ENCODE results near the gene OFD1.

Gene OFD1

DNA sequence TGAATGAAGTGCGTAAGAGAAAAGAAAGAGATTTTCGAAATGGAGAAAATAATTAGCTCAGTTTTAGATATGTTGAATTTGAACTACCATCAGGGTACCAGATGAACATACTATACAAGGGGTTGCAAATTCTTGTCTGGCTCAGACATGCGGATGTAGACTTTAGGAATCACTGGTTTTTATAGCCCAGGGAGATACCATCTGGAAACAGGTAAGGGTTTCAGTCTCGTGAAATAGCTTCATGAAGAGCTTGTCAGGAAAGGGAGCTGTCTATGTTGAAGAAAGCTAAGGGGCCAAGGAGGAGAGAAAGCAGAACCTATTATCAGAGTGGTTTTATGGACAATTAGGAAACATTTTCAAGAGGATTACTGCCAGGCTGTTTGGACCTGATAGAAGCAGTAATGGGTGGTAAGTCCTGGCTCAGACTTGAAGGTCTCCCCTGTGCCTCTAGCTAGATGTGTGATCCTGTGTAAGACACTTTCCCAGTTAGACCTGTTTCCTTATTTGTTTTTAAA lies 38.9 kb upstream of the OFD1 start:
- peak overlapping the region in 1 of 2 donors; percentile 47 for H3K4me3 Mint-ChIP-seq
- H3K4me1 Mint-ChIP-seq = peaks cover 69% of the 10 kb centered on the region
- no peak for DNase-seq
- ATAC-seq = no peak
- H3K27ac Mint-ChIP-seq = no peak overlapping the region
- H3K9me3 Mint-ChIP-seq = no peaks in the 10 kb centered on the region
- no peaks in the 10 kb centered on the region for H3K27me3 Mint-ChIP-seq

DNA sequence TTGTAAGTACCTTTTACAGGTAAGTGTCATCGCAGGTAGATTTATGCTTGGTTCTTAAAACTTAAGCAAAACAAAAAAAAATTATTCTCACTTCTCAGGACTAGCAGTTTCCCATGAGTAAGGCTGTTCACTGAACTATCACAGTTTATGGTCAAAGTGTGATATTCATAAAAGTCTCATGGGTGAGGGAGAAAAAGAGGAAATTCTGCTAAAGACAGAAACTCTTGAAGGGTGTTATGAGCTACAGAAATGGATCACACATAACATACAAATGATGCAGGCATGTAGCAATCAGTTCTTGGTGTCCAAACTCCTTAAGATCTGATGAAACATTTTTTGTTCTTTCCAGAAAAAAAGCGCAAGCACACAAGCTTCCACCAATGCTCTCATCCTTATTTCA lies 37.1 kb upstream of the OFD1 start:
- peak overlapping the region in 1 of 2 donors; percentile 81 for H3K27ac Mint-ChIP-seq
- peaks cover 67% of the 10 kb centered on the region for H3K4me1 Mint-ChIP-seq
- no peaks in the 10 kb centered on the region for H3K9me3 Mint-ChIP-seq
- ATAC-seq (peak; percentile 53), DNase-seq (no peak)
- no peaks in the 10 kb centered on the region for H3K27me3 Mint-ChIP-seq
- peak overlapping the region in 1 of 2 donors; percentile 20 for H3K4me3 Mint-ChIP-seq

DNA sequence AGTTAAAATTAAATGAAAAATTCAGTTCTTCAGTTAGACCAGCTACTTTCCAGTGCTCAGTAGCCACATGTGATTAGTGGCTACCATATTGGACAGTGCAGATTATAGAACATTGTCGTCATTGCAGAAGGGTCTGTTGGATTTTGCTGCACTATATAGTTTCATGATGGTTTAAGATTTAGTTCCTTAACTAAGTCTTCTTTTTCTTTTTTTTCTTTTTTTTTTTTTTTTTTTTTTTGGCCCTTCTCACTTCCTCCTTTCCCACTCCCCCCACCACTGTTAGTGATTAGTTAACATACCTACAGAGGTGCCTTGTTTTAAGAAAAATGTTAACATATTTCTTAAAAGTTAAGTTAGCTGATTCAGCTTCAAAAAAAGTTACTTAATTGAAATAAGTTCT lies 36.6 kb upstream of the OFD1 start:
- H3K27ac Mint-ChIP-seq = no peak overlapping the region
- no peak for ATAC-seq
- no peaks in the 10 kb centered on the region for H3K27me3 Mint-ChIP-seq
- peaks cover 66% of the 10 kb centered on the region for H3K4me1 Mint-ChIP-seq
- H3K4me3 Mint-ChIP-seq = no peak overlapping the region
- H3K9me3 Mint-ChIP-seq = no peaks in the 10 kb centered on the region
- DNase-seq = no peak

GRCh38 chrX:13698432-13698831 lies 36.1 kb upstream of the OFD1 start:
- ATAC-seq (no peak), DNase-seq (no peak)
- H3K27me3 Mint-ChIP-seq = no peaks in the 10 kb centered on the region
- peaks cover 63% of the 10 kb centered on the region for H3K4me1 Mint-ChIP-seq
- H3K4me3 Mint-ChIP-seq = no peak overlapping the region
- no peak overlapping the region for H3K27ac Mint-ChIP-seq
- H3K9me3 Mint-ChIP-seq = no peaks in the 10 kb centered on the region

GRCh38 chrX:13699183-13699826 lies 35.2 kb upstream of the OFD1 start:
- DNase-seq = no peak
- no peak for ATAC-seq
- H3K27me3 Mint-ChIP-seq = no peaks in the 10 kb centered on the region
- H3K27ac Mint-ChIP-seq = no peak overlapping the region
- no peaks in the 10 kb centered on the region for H3K9me3 Mint-ChIP-seq
- H3K4me1 Mint-ChIP-seq = peaks cover 67% of the 10 kb centered on the region
- no peak overlapping the region for H3K4me3 Mint-ChIP-seq

GRCh38 chrX:13700380-13700779 lies 34.2 kb upstream of the OFD1 start:
- H3K9me3 Mint-ChIP-seq = no peaks in the 10 kb centered on the region
- H3K4me3 Mint-ChIP-seq = no peak overlapping the region
- peaks cover 61% of the 10 kb centered on the region for H3K4me1 Mint-ChIP-seq
- no peak overlapping the region for H3K27ac Mint-ChIP-seq
- no peak for DNase-seq
- ATAC-seq = no peak
- no peaks in the 10 kb centered on the region for H3K27me3 Mint-ChIP-seq

GRCh38 chrX:13702111-13702789 lies 32.3 kb upstream of the OFD1 start:
- Mint-ChIP-seq H3K9me3 (no peaks in the 10 kb centered on the region), H3K4me3 (no peak overlapping the region), H3K4me1 (peaks cover 51% of the 10 kb centered on the region), H3K27me3 (no peaks in the 10 kb centered on the region), H3K27ac (peak overlapping the region in 1 of 2 donors; percentile 74)
- ATAC-seq = no peak
- no peak for DNase-seq

- Mint-ChIP-seq H3K4me3 (no peak overlapping the region), H3K27me3 (no peaks in the 10 kb centered on the region), H3K27ac (no peak overlapping the region), H3K9me3 (no peaks in the 10 kb centered on the region), H3K4me1 (peaks cover 46% of the 10 kb centered on the region)
- DNase-seq = no peak
- ATAC-seq = no peak
These were observed 31.4 kb upstream of the OFD1 start for GRCh38 chrX:13703135-13703534.

DNA sequence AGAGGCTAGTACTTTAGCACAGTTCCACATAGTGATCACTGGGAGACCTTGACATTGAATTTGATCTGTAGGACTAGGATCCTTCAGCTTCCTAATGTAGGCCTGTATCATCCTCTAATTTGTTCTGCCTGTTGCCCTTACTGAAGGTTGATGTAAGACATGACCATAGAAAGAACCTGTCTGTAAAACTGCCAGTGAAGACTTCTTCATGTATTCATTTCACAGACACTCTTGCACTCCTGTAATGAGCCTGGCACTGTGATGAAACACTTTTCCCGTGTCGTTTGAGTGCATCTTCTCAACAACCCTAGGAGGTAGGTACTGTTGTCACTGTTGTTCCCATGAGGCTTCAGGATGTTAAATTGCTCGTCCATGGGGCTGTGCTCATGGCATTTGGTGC lies 31.0 kb upstream of the OFD1 start:
- no peaks in the 10 kb centered on the region for H3K9me3 Mint-ChIP-seq
- DNase-seq (no peak), ATAC-seq (no peak)
- no peaks in the 10 kb centered on the region for H3K27me3 Mint-ChIP-seq
- H3K27ac Mint-ChIP-seq = no peak overlapping the region
- no peak overlapping the region for H3K4me3 Mint-ChIP-seq
- H3K4me1 Mint-ChIP-seq = peaks cover 46% of the 10 kb centered on the region

- Mint-ChIP-seq H3K4me1 (peaks cover 21% of the 10 kb centered on the region), H3K27ac (no peak overlapping the region), H3K27me3 (no peaks in the 10 kb centered on the region), H3K4me3 (no peak overlapping the region), H3K9me3 (no peaks in the 10 kb centered on the region)
- no peak for ATAC-seq
- DNase-seq = no peak
These were observed 23.4 kb upstream of the OFD1 start for GRCh38 chrX:13711141-13711540.

GRCh38 chrX:13716455-13716854 lies 18.1 kb upstream of the OFD1 start:
- no peak overlapping the region for H3K4me3 Mint-ChIP-seq
- ATAC-seq = no peak
- no peak overlapping the region for H3K27ac Mint-ChIP-seq
- no peak for DNase-seq
- H3K9me3 Mint-ChIP-seq = no peaks in the 10 kb centered on the region
- H3K4me1 Mint-ChIP-seq = peaks cover 25% of the 10 kb centered on the region
- H3K27me3 Mint-ChIP-seq = no peaks in the 10 kb centered on the region

DNA sequence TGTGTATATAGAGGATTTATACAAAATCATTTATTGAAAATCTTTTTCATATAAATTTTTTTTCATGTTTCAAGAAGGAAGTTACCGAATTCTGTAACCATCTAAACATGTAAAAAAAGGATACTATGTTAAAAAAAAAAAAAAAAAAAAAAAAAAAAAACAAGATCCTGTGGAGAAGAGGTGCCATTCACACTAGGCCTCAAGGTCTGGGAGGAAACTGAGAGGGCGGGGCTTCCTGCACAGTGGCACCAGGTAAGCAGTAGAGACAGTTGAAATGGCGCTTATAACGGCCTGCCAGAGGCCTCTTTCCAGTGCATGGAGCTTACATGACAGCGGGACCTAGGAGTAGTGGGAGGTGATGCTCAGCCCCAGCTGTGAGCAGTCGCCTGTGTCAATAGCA lies 17.6 kb upstream of the OFD1 start:
- no peak for DNase-seq
- Mint-ChIP-seq H3K9me3 (no peaks in the 10 kb centered on the region), H3K27me3 (no peaks in the 10 kb centered on the region), H3K4me1 (peaks cover 21% of the 10 kb centered on the region), H3K4me3 (no peak overlapping the region), H3K27ac (peak overlapping the region in 1 of 2 donors; percentile 74)
- ATAC-seq = no peak

DNA sequence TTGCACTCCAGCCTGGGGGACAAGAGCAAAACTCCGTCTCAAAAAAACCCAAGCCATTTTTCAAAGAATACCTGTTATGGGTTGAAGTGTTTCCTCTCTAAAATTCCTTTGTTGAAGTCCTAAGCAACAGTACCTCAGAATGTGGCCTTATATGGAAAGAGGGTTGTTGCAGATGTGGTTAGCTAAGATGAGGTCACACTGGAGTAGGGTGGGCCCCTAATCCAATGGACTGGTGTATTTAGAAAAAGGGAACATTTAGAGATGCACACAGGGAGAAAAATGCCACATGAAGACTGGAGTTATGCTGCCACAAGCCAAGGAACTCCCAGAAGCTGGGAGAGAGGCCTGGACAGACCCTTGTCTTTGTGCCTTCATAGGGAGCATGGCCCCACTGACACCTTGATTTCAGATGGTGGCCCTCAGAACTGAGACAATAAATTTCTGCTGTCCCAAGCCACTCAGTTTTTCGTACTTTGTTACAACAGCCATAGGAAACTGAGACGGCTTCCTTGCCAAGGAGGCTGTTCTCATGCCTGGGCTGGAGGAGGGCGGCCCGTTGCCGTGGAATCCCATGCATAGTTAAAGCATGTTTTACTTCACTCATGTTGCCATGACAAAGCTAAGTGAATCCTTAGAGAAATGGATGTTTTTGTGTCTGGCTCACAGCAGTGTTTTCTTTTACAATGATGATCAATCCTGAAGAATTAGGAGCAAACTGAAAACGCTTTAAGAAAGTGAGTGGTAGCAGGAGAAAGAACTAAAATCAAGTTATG lies 16.7 kb upstream of the OFD1 start:
- DNase-seq = no peak
- Mint-ChIP-seq H3K4me3 (no peak overlapping the region), H3K9me3 (no peaks in the 10 kb centered on the region), H3K4me1 (peaks cover 19% of the 10 kb centered on the region), H3K27me3 (no peaks in the 10 kb centered on the region), H3K27ac (peak overlapping the region in 1 of 2 donors; percentile 74)
- ATAC-seq = no peak

DNA sequence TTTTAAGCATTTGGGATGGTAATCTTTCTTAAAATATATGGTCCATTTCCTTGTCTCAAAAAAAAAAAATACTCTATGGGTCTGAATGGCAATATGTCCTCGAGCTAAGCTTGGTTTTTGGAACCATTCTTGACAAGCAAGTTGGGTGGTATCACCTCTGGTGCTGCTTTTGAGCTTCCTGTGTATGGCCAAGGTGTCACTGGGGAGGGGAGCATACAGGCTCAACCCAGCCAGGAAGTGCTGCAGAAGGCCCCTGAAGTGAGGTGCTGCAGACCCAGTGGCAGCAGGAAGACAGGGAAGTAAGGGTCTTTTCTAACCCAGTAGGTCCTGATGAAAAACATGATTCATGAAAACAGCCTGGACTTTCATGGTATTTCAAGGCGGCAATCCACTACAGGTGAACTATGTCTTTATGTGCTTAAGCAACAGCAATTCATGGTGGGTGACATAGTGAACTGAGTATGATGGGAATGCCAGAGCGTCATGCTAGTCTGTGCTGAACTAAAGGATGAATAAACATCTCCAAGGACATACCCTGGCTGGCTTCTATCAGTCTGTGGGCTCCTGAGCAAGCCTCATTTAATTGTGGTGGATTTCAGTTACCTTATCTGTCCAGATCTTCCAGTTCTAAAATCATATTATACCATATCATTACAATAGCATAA lies 15.2 kb upstream of the OFD1 start:
- ATAC-seq = no peak
- Mint-ChIP-seq H3K4me1 (peaks cover 19% of the 10 kb centered on the region), H3K27me3 (no peaks in the 10 kb centered on the region), H3K4me3 (no peak overlapping the region), H3K9me3 (no peaks in the 10 kb centered on the region), H3K27ac (peak overlapping the region; percentile 19 to 34)
- DNase-seq = no peak

DNA sequence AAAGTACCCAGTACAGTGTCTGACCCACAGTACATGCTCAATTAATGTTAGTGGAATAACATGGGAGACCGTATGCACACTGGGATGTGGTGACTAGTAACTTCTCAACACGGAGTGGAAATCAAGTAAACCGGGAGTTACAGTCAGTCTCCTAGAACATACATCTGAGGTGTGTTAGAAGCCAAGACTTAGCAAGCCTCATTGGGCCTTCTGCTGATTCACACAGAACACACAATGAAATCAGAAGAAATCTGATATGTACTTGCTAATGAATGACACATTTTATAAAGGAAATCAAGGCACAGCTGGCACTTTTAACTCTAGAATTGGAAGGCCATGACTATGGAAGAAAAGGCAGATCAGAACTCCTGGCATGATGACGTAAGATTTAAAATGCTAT lies 13.2 kb upstream of the OFD1 start:
- Mint-ChIP-seq H3K4me3 (no peak overlapping the region), H3K4me1 (peaks cover 33% of the 10 kb centered on the region), H3K27ac (no peak overlapping the region), H3K27me3 (no peaks in the 10 kb centered on the region), H3K9me3 (no peaks in the 10 kb centered on the region)
- DNase-seq (no peak), ATAC-seq (no peak)

Data from stimulated activated naive CD8-positive, alpha-beta T cell treated with anti-CD3 and anti-CD28 coated beads, Interleukin-15, amount 100 ng/mL, for 72 hours (primary cell).